ENCODE results near the gene TOP3B. TPM values are rescaled to one million over a fixed set of nuclear protein-coding genes. Genes with fewer than 3 reads are reported as not detected.

Gene TOP3B
- total RNA-seq, 4 donors from 2014 or later = 28.2 to 113 (median 35.1) TPM

- no peaks in the 10 kb centered on the region for H3K27me3 ChIP-seq
- H3K27ac ChIP-seq = no peak overlapping the region
These were observed 61.3 kb downstream of the TOP3B start for GRCh38 chr22:21921184-21921721.

GRCh38 chr22:21920341-21921183 lies 62.0 kb downstream of the TOP3B start:
- peaks cover 41% of the 10 kb centered on the region for H3K36me3 ChIP-seq
- H3K4me1 ChIP-seq = no peaks in the 10 kb centered on the region
- 58% methylated on average over 6 of the region's 16 CpGs for WGBS
- no peaks in the 10 kb centered on the region for H3K27me3 ChIP-seq
- no peaks in the 10 kb centered on the region for H3K9me3 ChIP-seq
- TF ChIP-seq CTCF (IDR thresholded peaks at IDR 0.05) (no peak), POLR2A (IDR thresholded peaks at IDR 0.05) (no peak), EP300 (IDR thresholded peaks at IDR 0.05) (no peak), POLR2AphosphoS5 (IDR thresholded peaks at IDR 0.05) (no peak)
- no peak overlapping the region for H3K27ac ChIP-seq
- no peak overlapping the region for H3K4me3 ChIP-seq
- no peak for DNase-seq (ENCODE audit: low spot score in 2 of 2)

More at GRCh38 chr22:21921184-21921721, 61.3 kb downstream of the TOP3B start:
- no peak overlapping the region for H3K4me3 ChIP-seq
- no peak for DNase-seq (ENCODE audit: low spot score in 2 of 2)
- no peak for TF ChIP-seq POLR2A (IDR thresholded peaks at IDR 0.05)
- no peak for TF ChIP-seq EP300 (IDR thresholded peaks at IDR 0.05)
- no peak for TF ChIP-seq CTCF (IDR thresholded peaks at IDR 0.05)
- TF ChIP-seq POLR2AphosphoS5 (IDR thresholded peaks at IDR 0.05) = no peak
- no peaks in the 10 kb centered on the region for H3K4me1 ChIP-seq
- WGBS = 83% methylated on average over 7 of the region's 13 CpGs
- peaks cover 45% of the 10 kb centered on the region for H3K36me3 ChIP-seq
- no peaks in the 10 kb centered on the region for H3K9me3 ChIP-seq

- TF ChIP-seq POLR2AphosphoS5 (IDR thresholded peaks at IDR 0.05) (no peak), CTCF (IDR thresholded peaks at IDR 0.05) (no peak), EP300 (IDR thresholded peaks at IDR 0.05) (no peak), POLR2A (IDR thresholded peaks at IDR 0.05) (no peak)
- Histone ChIP-seq H3K27ac (no peak overlapping the region), H3K4me1 (no peaks in the 10 kb centered on the region), H3K4me3 (no peak overlapping the region), H3K9me3 (no peaks in the 10 kb centered on the region), H3K27me3 (no peaks in the 10 kb centered on the region), H3K36me3 (peaks cover 33% of the 10 kb centered on the region)
- WGBS = 65% methylated on average over 12 of the region's 20 CpGs
- no peak for DNase-seq (ENCODE audit: low spot score in 2 of 2)
These were observed 62.9 kb downstream of the TOP3B start for GRCh38 chr22:21919526-21920307.

GRCh38 chr22:21918466-21919185 lies 64.0 kb downstream of the TOP3B start:
- TF ChIP-seq POLR2AphosphoS5 (IDR thresholded peaks at IDR 0.05) = no peak
- no peak for TF ChIP-seq POLR2A (IDR thresholded peaks at IDR 0.05)
- TF ChIP-seq CTCF (IDR thresholded peaks at IDR 0.05) = no peak
- peaks cover 29% of the 10 kb centered on the region for H3K36me3 ChIP-seq

More at GRCh38 chr22:21918466-21919185, 64.0 kb downstream of the TOP3B start:
- Histone ChIP-seq H3K4me1 (no peaks in the 10 kb centered on the region), H3K27me3 (no peaks in the 10 kb centered on the region), H3K27ac (no peak overlapping the region), H3K9me3 (no peaks in the 10 kb centered on the region), H3K4me3 (no peak overlapping the region)
- WGBS = 79% methylated on average over 10 of the region's 12 CpGs
- no peak for DNase-seq (ENCODE audit: low spot score in 2 of 2)
